Calu3 (cell line): ENCODE results near the gene DUSP16. TPM values are rescaled to one million over a fixed set of nuclear protein-coding genes. Genes with fewer than 3 reads are reported as not detected.

Experiments
- BruUV-seq: library from RNA; stranded (reverse); fragments of 400-500 nt; replicated peaks from 2 replicates; lab custom pipeline; 2021; lab: Mats Ljungman, UMichigan
- CTCF ChIA-PET: fragments of 300-600 bp; sonication (Branson Sonifier 250); formaldehyde crosslinking; loops from one replicate; lab custom pipeline; 2022; ENCODE audit warnings: antibody characterized with exemption; lab: Charles Lee
- DNase-seq: peaks from one replicate; pipeline ENCODE4 v3.0.0; 2022
- H3K27ac Mint-ChIP-seq: one replicate; pipeline ENCODE4 v1.8.0; 2022; ENCODE audit warnings: mixed read lengths; ENCODE audit not compliant: unreplicated experiment
- H3K27me3 Mint-ChIP-seq: one replicate; pipeline ENCODE4 v1.8.0; 2022; ENCODE audit warnings: mixed read lengths; ENCODE audit not compliant: unreplicated experiment
- H3K36me3 Mint-ChIP-seq: one replicate; pipeline ENCODE4 v1.8.0; 2022; ENCODE audit warnings: mild to moderate bottlenecking, moderate library complexity, mixed read lengths; ENCODE audit not compliant: insufficient read depth, unreplicated experiment
- H3K4me1 Mint-ChIP-seq: one replicate; pipeline ENCODE4 v1.8.0; 2022; ENCODE audit warnings: mild to moderate bottlenecking, low read depth, mixed read lengths; ENCODE audit not compliant: unreplicated experiment
- H3K4me3 Mint-ChIP-seq: one replicate; pipeline ENCODE4 v1.8.0; 2022; ENCODE audit warnings: mild to moderate bottlenecking, low read depth, moderate library complexity, mixed read lengths; ENCODE audit not compliant: unreplicated experiment
- H3K9me3 Mint-ChIP-seq: one replicate; pipeline ENCODE4 v1.8.0; 2022; ENCODE audit warnings: low read depth, mixed read lengths; ENCODE audit not compliant: unreplicated experiment
- CTCF ChIP-seq: fragments of 200-600 bp; IDR thresholded peaks from one replicate; pipeline ENCODE4 v1.8.0; 2022; ENCODE audit warnings: antibody characterized with exemption; ENCODE audit not compliant: unreplicated experiment
- intact Hi-C: fragments of 100-400 bp; cut with micrococcal nuclease; formaldehyde crosslinking; loops from one replicate; pipeline ENCODE4 v1.10.0; 2022; ENCODE audit not compliant: unreplicated experiment
- total RNA-seq: library from RNA; stranded (reverse); gene quantifications from 2 replicates; pipeline ENCODE4 v1.2.3, GENCODE V29; 2022

Gene DUSP16
- total RNA-seq, 1 experiment from 2014 or later: 25.8 TPM

DNA sequence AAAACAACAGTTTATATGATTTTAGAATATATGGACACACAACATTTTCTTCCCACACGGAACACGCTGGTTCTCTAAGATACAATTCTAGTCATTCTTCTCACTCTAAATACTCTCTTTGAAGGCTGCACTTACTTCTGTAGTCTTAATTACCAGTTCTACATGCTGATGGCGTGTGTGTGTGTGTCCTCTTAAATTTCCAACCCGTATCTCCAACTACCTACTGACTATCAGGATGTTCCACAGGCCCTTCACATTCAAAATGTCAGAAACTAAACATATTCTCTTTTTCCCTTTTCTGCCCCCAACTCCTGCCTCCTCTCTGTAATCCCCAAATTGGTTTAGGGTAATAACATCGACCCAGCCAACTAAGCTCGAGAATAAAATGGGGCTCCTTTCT lies 75.2 kb downstream of the DUSP16 start:
- no TSS peak for BruUV-seq
- no peaks in the 10 kb centered on the region for H3K36me3 Mint-ChIP-seq
- peak overlapping the region; percentile 18 for H3K27ac Mint-ChIP-seq
- DNase-seq: no peak
- intact Hi-C loops: no loop called here
- H3K9me3 Mint-ChIP-seq: no peaks in the 10 kb centered on the region
- TF ChIP-seq CTCF: no peak
- no peak overlapping the region for H3K4me3 Mint-ChIP-seq
- peaks cover 16% of the 10 kb centered on the region for H3K4me1 Mint-ChIP-seq
- H3K27me3 Mint-ChIP-seq: no peaks in the 10 kb centered on the region
- CTCF ChIA-PET: interaction anchor here (0.5 kb wide), 1 partner anchor 119 kb away, joined by 3 read pairs; no protein-coding TSS in a partner anchor

GRCh38 chr12:12486661-12487240 lies 75.9 kb downstream of the DUSP16 start:
- no TSS peak for BruUV-seq
- no peaks in the 10 kb centered on the region for H3K36me3 Mint-ChIP-seq

DNA sequence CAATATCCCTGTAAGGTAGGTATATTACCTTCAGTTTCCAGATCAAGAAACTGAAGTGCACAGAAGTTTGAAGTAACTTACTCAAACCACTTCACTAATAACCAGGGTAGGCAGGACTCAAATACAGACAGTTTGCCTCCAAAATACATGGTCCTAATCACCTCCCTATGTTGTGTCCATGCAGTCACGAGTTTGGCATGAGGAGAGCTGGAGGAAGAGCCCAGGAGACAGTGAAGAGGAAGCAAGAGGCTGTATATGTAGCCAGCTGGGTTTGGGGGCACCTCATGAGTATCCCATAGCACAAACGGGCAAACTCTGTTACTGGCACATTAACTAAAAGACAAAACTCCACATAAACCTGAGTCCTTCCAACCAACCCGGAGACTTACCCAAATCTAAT lies 79.2 kb downstream of the DUSP16 start:
- intact Hi-C loops: no loop called here
- Mint-ChIP-seq H3K4me1 (peaks cover 14% of the 10 kb centered on the region), H3K9me3 (no peaks in the 10 kb centered on the region), H3K4me3 (no peak overlapping the region), H3K27ac (no peak overlapping the region), H3K27me3 (no peaks in the 10 kb centered on the region), H3K36me3 (no peaks in the 10 kb centered on the region)
- CTCF ChIA-PET: no interaction called here
- TF ChIP-seq CTCF: no peak
- DNase-seq: no peak
- no TSS peak for BruUV-seq

More at GRCh38 chr12:12486661-12487240, 75.9 kb downstream of the DUSP16 start:
- DNase-seq: no peak
- CTCF ChIA-PET: interaction anchor here (0.5 to 1.6 kb wide), 3 partner anchors 89 to 136 kb away, joined by 3 to 4 read pairs (median 4); no protein-coding TSS in a partner anchor
- Mint-ChIP-seq H3K9me3 (no peaks in the 10 kb centered on the region), H3K27me3 (no peaks in the 10 kb centered on the region), H3K4me3 (no peak overlapping the region), H3K27ac (peak overlapping the region; percentile 79), H3K4me1 (peaks cover 16% of the 10 kb centered on the region)
- intact Hi-C loops: no loop called here
- TF ChIP-seq CTCF: no peak

GRCh38 chr12:12482959-12483358 lies 79.7 kb downstream of the DUSP16 start:
- Mint-ChIP-seq H3K9me3 (no peaks in the 10 kb centered on the region), H3K27ac (no peak overlapping the region), H3K4me1 (peaks cover 9% of the 10 kb centered on the region), H3K36me3 (no peaks in the 10 kb centered on the region), H3K27me3 (no peaks in the 10 kb centered on the region), H3K4me3 (no peak overlapping the region)
- intact Hi-C loops: no loop called here
- no TSS peak for BruUV-seq
- CTCF ChIA-PET: no interaction called here
- DNase-seq: no peak
- TF ChIP-seq CTCF: no peak
